Measurements from ENCODE around the gene SMC5. TPM values are rescaled to one million over a fixed set of nuclear protein-coding genes. Genes with fewer than 3 reads are reported as not detected.
A peak's percentile ranks its signal among the peaks of the same experiment; 100 is the strongest.

SMC5 gene
- total and polyA plus RNA-seq, 2 of the 8 experiments (the other 6 are each of a cell fraction or from before 2014, with no cell fraction given), result 4.5 to 22.6 TPM

DNA sequence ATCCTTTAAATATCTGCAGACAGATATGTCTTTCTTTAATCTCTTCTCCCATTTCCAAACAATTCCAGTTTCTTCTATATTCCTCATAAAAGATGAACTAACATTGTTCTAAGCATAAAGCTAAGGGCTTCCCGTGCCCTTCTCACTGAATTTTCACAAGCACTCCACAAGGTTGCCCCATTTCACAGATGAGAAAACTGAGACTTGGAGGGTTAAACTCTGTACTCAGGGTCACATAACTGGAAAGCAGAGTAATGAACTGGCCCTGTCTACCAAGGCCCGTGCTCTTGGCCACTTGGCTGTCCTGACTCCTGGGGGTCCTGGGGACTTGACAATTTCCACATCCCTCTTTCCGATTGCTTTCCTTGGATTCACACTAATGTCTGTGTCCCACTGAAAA lies 130.4 kb downstream of the SMC5 start:
- Histone ChIP-seq H3K4ac (replicated peaks; ENCODE audit: insufficient read length, low read depth, low read length) (no peak overlapping the region), H2BK120ac (replicated peaks; ENCODE audit: low read depth, low read length) (no peak overlapping the region), H3K14ac (ENCODE audit: insufficient read length) (no peak overlapping the region), H2AFZ (ENCODE audit: low read length) (no peak overlapping the region), H4K5ac (ENCODE audit: insufficient read length, low read depth, low read length) (no peak overlapping the region), H2BK20ac (ENCODE audit: low read length) (no peak overlapping the region), H3K56ac (replicated peaks; ENCODE audit: insufficient read length, low read depth, low read length) (no peak overlapping the region), H3K36me3 (ENCODE audit: control insufficient read depth in 2 of 4, insufficient read depth in 4 of 4, low read length in 3 of 4) (no peaks in the 10 kb centered on the region), H3K4me1 (replicated peaks in 1 of 4; ENCODE audit: control insufficient read depth in 3 of 4, insufficient read depth in 4 of 4, low read length in 3 of 4) (peaks cover 0 to 5% (median 0%) of the 10 kb centered on the region in 4 experiments; a peak in 2 of 7 replicates), H3K79me1 (ENCODE audit: low read depth, low read length) (no peaks in the 10 kb centered on the region), H4K20me1 (replicated peaks in 1 of 2; ENCODE audit: control insufficient read depth in 1 of 2, insufficient read depth in 2 of 2, low read length in 2 of 2) (no peaks in the 10 kb centered on the region), H3K23me2 (ENCODE audit: low read depth, low read length) (no peaks in the 10 kb centered on the region), H2BK15ac (ENCODE audit: low read length) (no peak overlapping the region), H3K23ac (ENCODE audit: insufficient read length) (no peak overlapping the region), H2BK12ac (ENCODE audit: low read depth, low read length) (no peak overlapping the region), H3K4me2 (ENCODE audit: insufficient read depth in 1 of 2, low read depth in 2 of 2, low read length in 2 of 2) (no peak overlapping the region), H3K79me2 (ENCODE audit: control insufficient read depth in 1 of 2, insufficient read depth in 2 of 2, low read length in 2 of 2) (no peaks in the 10 kb centered on the region), H3K27ac (ENCODE audit: low read depth, low read length) (no peak overlapping the region), H3K9ac (replicated peaks in 1 of 4; ENCODE audit: extremely low read depth in 1 of 4, low read depth in 3 of 4, low read length in 3 of 4) (no peak overlapping the region), H3K9me3 (ENCODE audit: insufficient read depth in 2 of 2, low read depth in 1 of 2, low read length in 1 of 2) (no peaks in the 10 kb centered on the region), H3K27me3 (replicated peaks in 1 of 4; ENCODE audit: control insufficient read depth in 3 of 4, extremely low read depth in 1 of 4, insufficient read depth in 3 of 4, low read length in 3 of 4) (no peaks in the 10 kb centered on the region), H2BK5ac (ENCODE audit: low read depth, low read length) (no peak overlapping the region), H3K4me3 (ENCODE audit: extremely low read depth in 1 of 4, insufficient read depth in 2 of 4, low read depth in 3 of 4, low read length in 4 of 4) (no peak overlapping the region), H3K18ac (ENCODE audit: extremely low read depth, low read length) (no peak overlapping the region), H4K8ac (ENCODE audit: extremely low read depth, insufficient read depth, low read length) (no peak overlapping the region), H4K91ac (replicated peaks; ENCODE audit: insufficient read length, low read length) (no peak overlapping the region), H2AK5ac (ENCODE audit: low read depth, low read length) (no peak overlapping the region)
- FAIRE-seq (no peak), DNase-seq (ENCODE audit: low read depth in 1 of 2, low spot score in 2 of 2) (no peak)
- TF ChIP-seq RNF2 (IDR thresholded peaks at IDR 0.05; ENCODE audit: borderline replicate concordance, low read depth, low read length, missing control alignments, poor library complexity, severe bottlenecking) (no peak), KDM1A (IDR thresholded peaks at IDR 0.05; ENCODE audit: borderline replicate concordance, low read length) (0 out of 2 replicates have a peak, but pooled peaks have one; percentile 26)
- WGBS, 2 experiments (ENCODE audit: extremely low coverage in 1 of 2, insufficient coverage in 1 of 2, insufficient read length in 1 of 2, insufficient replicate concordance in 2 of 2, low coverage in 1 of 2, low lambda C conversion rate in 2 of 2, missing lambda C conversion rate in 1 of 2), result 87% methylated on average over 3 of the region's 3 CpGs; no CpG with 5 or more reads in 1 of the 2 experiments
- ChIA-PET POLR2A (ENCODE audit: partially characterized antibody) (interaction anchor here (0.7 kb wide), 1 partner anchor 50 kb away, joined by 3 read pairs; no protein-coding TSS in a partner anchor), CTCF (ENCODE audit: partially characterized antibody) (interaction anchor here (1.7 to 3.4 kb wide), 2 partner anchors 12 to 15 kb away, joined by 4 to 18 read pairs; no protein-coding TSS in a partner anchor)
